DMS53 treated with DMSO at 0.1 percent for 48 hours (cell line): ENCODE results near the gene DRC3.
"Not testable (repeated sequence)": the region's sequence is repeated elsewhere in the genome, so short reads cannot be mapped to it uniquely, and the experiment has no call there.

Experiments
- DNase-seq: peaks from one replicate; lab custom pipeline; 2025; ENCODE audit not compliant: unreplicated experiment; lab: John Stamatoyannopoulos, UW

The DRC3 gene

GRCh38 chr17:17989618-17990017 is 17.0 kb downstream of the DRC3 start:
- no peak for DNase-seq

GRCh38 chr17:17990282-17990681 is 17.6 kb downstream of the DRC3 start:
- DNase-seq: no peak

- DNase-seq: no peak
Measured at GRCh38 chr17:17993366-17993765, 20.7 kb downstream of the DRC3 start.

GRCh38 chr17:17993852-17994251 is 21.2 kb downstream of the DRC3 start:
- DNase-seq: no peak

- DNase-seq: no peak
Measured at GRCh38 chr17:17994271-17995069, 21.8 kb downstream of the DRC3 start.

- not testable (repeated sequence) for DNase-seq
Measured at GRCh38 chr17:17995887-17996286, 23.2 kb downstream of the DRC3 start.

- no peak for DNase-seq
Measured at GRCh38 chr17:17998934-17999333, 26.3 kb downstream of the DRC3 start.

GRCh38 chr17:17999364-18000029 is 26.8 kb downstream of the DRC3 start:
- DNase-seq: no peak

GRCh38 chr17:18000030-18000408 is 27.4 kb downstream of the DRC3 start:
- DNase-seq: no peak

GRCh38 chr17:18002171-18002570 is 29.5 kb downstream of the DRC3 start:
- no peak for DNase-seq

- no peak for DNase-seq
Measured at GRCh38 chr17:18004345-18004744, 31.7 kb downstream of the DRC3 start.

- no peak for DNase-seq
Measured at GRCh38 chr17:18004884-18005305, 32.2 kb downstream of the DRC3 start.

GRCh38 chr17:18005496-18005895 is 32.8 kb downstream of the DRC3 start:
- DNase-seq: no peak

GRCh38 chr17:18006495-18007239 is 34.0 kb downstream of the DRC3 start:
- DNase-seq: no peak

GRCh38 chr17:18008496-18009268 is 36.0 kb downstream of the DRC3 start:
- no peak for DNase-seq

GRCh38 chr17:18009609-18010420 is 37.2 kb downstream of the DRC3 start:
- DNase-seq: no peak

- DNase-seq: no peak
Measured at GRCh38 chr17:18011286-18011685, 38.6 kb downstream of the DRC3 start.

- DNase-seq: no peak
Measured at GRCh38 chr17:18014006-18014405, 41.3 kb downstream of the DRC3 start.

GRCh38 chr17:18015593-18015992 is 42.9 kb downstream of the DRC3 start:
- no peak for DNase-seq

GRCh38 chr17:18016426-18016825 is 43.8 kb downstream of the DRC3 start:
- DNase-seq: no peak
